GM19193 (cell line): ENCODE measurements around the gene KLHL29.

ENCODE experiments used
- POLR2A ChIP-seq: IDR thresholded peaks from 4 replicates; pipeline ENCODE4 v1.6.1; 2011; ENCODE audit not compliant: insufficient read depth, insufficient read length; ENCODE audit errors: extremely low read depth

Gene KLHL29

GRCh38 chr2:23435250-23436035 lies 50.5 kb downstream of the KLHL29 start:
- no peak for TF ChIP-seq POLR2A

GRCh38 chr2:23436346-23437098 lies 51.5 kb downstream of the KLHL29 start:
- no peak for TF ChIP-seq POLR2A

- TF ChIP-seq POLR2A = no peak
Measured at GRCh38 chr2:23441414-23441813, 56.4 kb downstream of the KLHL29 start.

GRCh38 chr2:23445450-23445868 lies 60.5 kb downstream of the KLHL29 start:
- no peak for TF ChIP-seq POLR2A

- TF ChIP-seq POLR2A = no peak
Measured at GRCh38 chr2:23446916-23447315, 61.9 kb downstream of the KLHL29 start.

GRCh38 chr2:23447405-23447804 lies 62.4 kb downstream of the KLHL29 start:
- no peak for TF ChIP-seq POLR2A

- no peak for TF ChIP-seq POLR2A
Measured at GRCh38 chr2:23448906-23449305, 63.9 kb downstream of the KLHL29 start.

GRCh38 chr2:23449413-23449812 lies 64.4 kb downstream of the KLHL29 start:
- TF ChIP-seq POLR2A = no peak

- TF ChIP-seq POLR2A = no peak
Measured at GRCh38 chr2:23449831-23450331, 64.9 kb downstream of the KLHL29 start.

GRCh38 chr2:23452372-23452771 lies 67.4 kb downstream of the KLHL29 start:
- no peak for TF ChIP-seq POLR2A

GRCh38 chr2:23452853-23453420 lies 68.0 kb downstream of the KLHL29 start:
- no peak for TF ChIP-seq POLR2A

- no peak for TF ChIP-seq POLR2A
Measured at GRCh38 chr2:23453432-23453831, 68.5 kb downstream of the KLHL29 start.

- TF ChIP-seq POLR2A = no peak
Measured at GRCh38 chr2:23453836-23454460, 69.0 kb downstream of the KLHL29 start.

- TF ChIP-seq POLR2A = no peak
Measured at GRCh38 chr2:23454501-23455120, 69.6 kb downstream of the KLHL29 start.

GRCh38 chr2:23456396-23456795 lies 71.4 kb downstream of the KLHL29 start:
- TF ChIP-seq POLR2A = no peak
